Neural cell (in vitro differentiated cells): ENCODE results near the gene PCP2. TPM values are rescaled to one million over a fixed set of nuclear protein-coding genes. Genes with fewer than 3 reads are reported as not detected.

Experiments
- H2AFZ ChIP-seq: fragments of 200-600, 300-800 bp; sonication (generic), shearing (Covaris generic); 2 replicates; pipeline ENCODE4 v1.6.0; 2014; ENCODE audit warnings: low read depth, mild to moderate bottlenecking, antibody characterized with exemption, low read length, moderate library complexity
- H3F3A ChIP-seq: fragments of 200-600 bp; shearing (Covaris generic); 2 replicates; pipeline ENCODE4 v1.6.1; 2016; ENCODE audit warnings: mild to moderate bottlenecking, moderate library complexity, mixed read lengths, antibody characterized with exemption, low read length; ENCODE audit not compliant: insufficient read depth, poor library complexity, severe bottlenecking
- H3K27ac ChIP-seq: fragments of 200-600, 300-800 bp; sonication (generic), shearing (Covaris generic); 2 replicates; pipeline ENCODE4 v1.5.1; 2014; ENCODE audit warnings: mild to moderate bottlenecking, low read length, moderate library complexity
- H3K27me3 ChIP-seq: fragments of 300-800, 200-600 bp; sonication (generic), shearing (Covaris generic); 2 replicates; pipeline ENCODE4 v1.6.0; 2014; ENCODE audit warnings: mild to moderate bottlenecking, low read depth, low read length, moderate library complexity; ENCODE audit not compliant: insufficient read depth
- H3K36me3 ChIP-seq: fragments of 300-800, 200-600 bp; sonication (generic), shearing (Covaris generic); 2 replicates; pipeline ENCODE4 v1.5.1; 2014; ENCODE audit warnings: mild to moderate bottlenecking, antibody characterized with exemption, low read length, moderate library complexity; ENCODE audit not compliant: insufficient read depth
- H3K4me2 ChIP-seq: fragments of 300-800, 200-600 bp; sonication (generic), shearing (Covaris generic); 2 replicates; pipeline ENCODE4 v1.6.0; 2014; ENCODE audit warnings: mild to moderate bottlenecking, low read length
- H3K4me3 ChIP-seq: fragments of 300-800, 200-600 bp; sonication (generic), shearing (Covaris generic); 2 replicates; pipeline ENCODE4 v1.5.1; 2014; ENCODE audit warnings: mild to moderate bottlenecking, low read length, moderate library complexity
- H3K79me2 ChIP-seq: fragments of 200-600 bp; shearing (Covaris generic); replicated peaks from 2 replicates; pipeline ENCODE4 v1.6.0; 2014; ENCODE audit warnings: mild to moderate bottlenecking, low read length, moderate library complexity; ENCODE audit not compliant: insufficient read depth
- H3K9ac ChIP-seq: fragments of 300-800, 200-600 bp; sonication (generic), shearing (Covaris generic); 2 replicates; pipeline ENCODE4 v1.6.1; 2016; ENCODE audit warnings: mild to moderate bottlenecking, low read length, mixed read lengths
- H3K9me2 ChIP-seq: fragments of 200-600 bp; shearing (Covaris generic); 2 replicates; pipeline ENCODE4 v1.6.1; 2016; ENCODE audit warnings: mild to moderate bottlenecking, low read length, mixed read lengths; ENCODE audit not compliant: insufficient read depth
- H3K9me3 ChIP-seq: fragments of 200-600, 300-800 bp; sonication (generic), shearing (Covaris generic); 2 replicates; pipeline ENCODE4 v1.6.1; 2016; ENCODE audit warnings: mild to moderate bottlenecking, mixed run types, low read length, moderate library complexity, mixed read lengths
- H4K20me1 ChIP-seq: fragments of 200-600 bp; shearing (Covaris generic); 2 replicates; pipeline ENCODE4 v1.6.1; 2016; ENCODE audit warnings: mild to moderate bottlenecking, mixed run types; ENCODE audit not compliant: insufficient read depth
- EP300 ChIP-seq: fragments of 450-650 bp; conservative IDR thresholded peaks from 2 replicates; pipeline ENCODE4 v1.6.1; 2014; ENCODE audit warnings: antibody characterized with exemption, mild to moderate bottlenecking, moderate library complexity; ENCODE audit not compliant: poor library complexity, severe bottlenecking
- EZH2 ChIP-seq: fragments of 200-600, 300-800 bp; shearing (Covaris generic), sonication (generic); IDR thresholded peaks from 2 replicates; pipeline ENCODE4 v1.6.1; 2014; ENCODE audit warnings: antibody characterized with exemption, low read length, borderline replicate concordance, mild to moderate bottlenecking; ENCODE audit not compliant: insufficient read depth, poor library complexity, severe bottlenecking
- MXI1 ChIP-seq: fragments of 450-650 bp; conservative IDR thresholded peaks from 2 replicates; pipeline ENCODE4 v1.6.1; 2014; ENCODE audit warnings: antibody characterized with exemption, mild to moderate bottlenecking; ENCODE audit not compliant: poor library complexity, severe bottlenecking
- POLR2AphosphoS5 ChIP-seq: IDR thresholded peaks from 2 replicates; pipeline ENCODE4 v1.6.1; 2012
- RAD21 ChIP-seq: fragments of 450-650 bp; conservative IDR thresholded peaks from 2 replicates; pipeline ENCODE4 v1.6.1; 2014; ENCODE audit warnings: antibody characterized with exemption, mild to moderate bottlenecking, moderate library complexity
- SMC3 ChIP-seq: fragments of 450-650 bp; conservative IDR thresholded peaks from 2 replicates; pipeline ENCODE4 v1.6.1; 2014; ENCODE audit warnings: antibody characterized with exemption, mild to moderate bottlenecking, moderate library complexity; ENCODE audit not compliant: poor library complexity
- TAF1 ChIP-seq: IDR thresholded peaks from 2 replicates; pipeline ENCODE4 v1.6.1; 2012; ENCODE audit warnings: low read depth
- polyA plus RNA-seq: library from polyadenylated mRNA; depleted of rRNA; stranded (reverse); fragments of >200 nt; gene quantifications from 2 replicates; pipeline ENCODE4 v1.2.3, GENCODE V29; 2014
- TF ChIP-seq, protein P1 (sequence below): fragments of 450-650 bp; IDR thresholded peaks from 2 replicates; pipeline ENCODE4 v1.5.1; 2014; ENCODE audit warnings: antibody characterized with exemption, mild to moderate bottlenecking, moderate library complexity; ENCODE audit not compliant: poor library complexity, severe bottlenecking
- TF ChIP-seq, protein P2 (sequence below): IDR thresholded peaks from 2 replicates; pipeline ENCODE4 v1.6.1; 2012; ENCODE audit warnings: borderline replicate concordance

The PCP2 gene
- polyA plus RNA-seq, 1 donor from 2014 or later = not detected

DNA sequence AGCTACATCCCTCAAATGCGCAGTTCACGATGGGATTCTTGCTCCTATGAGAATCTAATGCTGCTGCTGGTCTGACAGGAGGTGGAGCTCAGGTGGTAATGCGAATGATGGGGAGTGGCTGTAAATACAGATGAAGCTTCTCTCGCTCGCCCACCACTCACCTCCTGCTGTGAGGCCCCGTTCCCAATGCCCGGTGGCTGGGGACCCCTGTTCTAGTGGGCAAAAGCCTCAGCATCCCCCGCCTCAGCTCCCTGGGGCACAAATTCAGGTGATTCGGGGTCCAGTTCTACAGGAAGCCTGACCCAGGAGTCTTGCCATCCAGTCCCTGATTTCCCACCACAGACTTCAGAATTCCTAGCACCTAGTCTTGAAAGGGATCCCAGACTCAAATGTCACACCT, 39.0 kb upstream of the PCP2 start:
- H3K36me3 ChIP-seq = no peaks in the 10 kb centered on the region
- H3K4me2 ChIP-seq = no peak overlapping the region
- peaks cover 13% of the 10 kb centered on the region for H3K27me3 ChIP-seq
- no peak overlapping the region for H3K4me3 ChIP-seq
- no peak overlapping the region for H3K9ac ChIP-seq
- H2AFZ ChIP-seq = no peak overlapping the region
- no peaks in the 10 kb centered on the region for H3K79me2 ChIP-seq
- no peaks in the 10 kb centered on the region for H3K9me3 ChIP-seq
- no peaks in the 10 kb centered on the region for H4K20me1 ChIP-seq
- no peaks in the 10 kb centered on the region for H3K9me2 ChIP-seq
- no peak overlapping the region for H3K27ac ChIP-seq
- no peaks in the 10 kb centered on the region for H3F3A ChIP-seq
- no peak for TF ChIP-seq RAD21
- no peak for TF ChIP-seq EP300
- TF ChIP-seq, protein P1, sequence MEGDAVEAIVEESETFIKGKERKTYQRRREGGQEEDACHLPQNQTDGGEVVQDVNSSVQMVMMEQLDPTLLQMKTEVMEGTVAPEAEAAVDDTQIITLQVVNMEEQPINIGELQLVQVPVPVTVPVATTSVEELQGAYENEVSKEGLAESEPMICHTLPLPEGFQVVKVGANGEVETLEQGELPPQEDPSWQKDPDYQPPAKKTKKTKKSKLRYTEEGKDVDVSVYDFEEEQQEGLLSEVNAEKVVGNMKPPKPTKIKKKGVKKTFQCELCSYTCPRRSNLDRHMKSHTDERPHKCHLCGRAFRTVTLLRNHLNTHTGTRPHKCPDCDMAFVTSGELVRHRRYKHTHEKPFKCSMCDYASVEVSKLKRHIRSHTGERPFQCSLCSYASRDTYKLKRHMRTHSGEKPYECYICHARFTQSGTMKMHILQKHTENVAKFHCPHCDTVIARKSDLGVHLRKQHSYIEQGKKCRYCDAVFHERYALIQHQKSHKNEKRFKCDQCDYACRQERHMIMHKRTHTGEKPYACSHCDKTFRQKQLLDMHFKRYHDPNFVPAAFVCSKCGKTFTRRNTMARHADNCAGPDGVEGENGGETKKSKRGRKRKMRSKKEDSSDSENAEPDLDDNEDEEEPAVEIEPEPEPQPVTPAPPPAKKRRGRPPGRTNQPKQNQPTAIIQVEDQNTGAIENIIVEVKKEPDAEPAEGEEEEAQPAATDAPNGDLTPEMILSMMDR = no peak
- TF ChIP-seq TAF1 = no peak
- TF ChIP-seq, protein P2, sequence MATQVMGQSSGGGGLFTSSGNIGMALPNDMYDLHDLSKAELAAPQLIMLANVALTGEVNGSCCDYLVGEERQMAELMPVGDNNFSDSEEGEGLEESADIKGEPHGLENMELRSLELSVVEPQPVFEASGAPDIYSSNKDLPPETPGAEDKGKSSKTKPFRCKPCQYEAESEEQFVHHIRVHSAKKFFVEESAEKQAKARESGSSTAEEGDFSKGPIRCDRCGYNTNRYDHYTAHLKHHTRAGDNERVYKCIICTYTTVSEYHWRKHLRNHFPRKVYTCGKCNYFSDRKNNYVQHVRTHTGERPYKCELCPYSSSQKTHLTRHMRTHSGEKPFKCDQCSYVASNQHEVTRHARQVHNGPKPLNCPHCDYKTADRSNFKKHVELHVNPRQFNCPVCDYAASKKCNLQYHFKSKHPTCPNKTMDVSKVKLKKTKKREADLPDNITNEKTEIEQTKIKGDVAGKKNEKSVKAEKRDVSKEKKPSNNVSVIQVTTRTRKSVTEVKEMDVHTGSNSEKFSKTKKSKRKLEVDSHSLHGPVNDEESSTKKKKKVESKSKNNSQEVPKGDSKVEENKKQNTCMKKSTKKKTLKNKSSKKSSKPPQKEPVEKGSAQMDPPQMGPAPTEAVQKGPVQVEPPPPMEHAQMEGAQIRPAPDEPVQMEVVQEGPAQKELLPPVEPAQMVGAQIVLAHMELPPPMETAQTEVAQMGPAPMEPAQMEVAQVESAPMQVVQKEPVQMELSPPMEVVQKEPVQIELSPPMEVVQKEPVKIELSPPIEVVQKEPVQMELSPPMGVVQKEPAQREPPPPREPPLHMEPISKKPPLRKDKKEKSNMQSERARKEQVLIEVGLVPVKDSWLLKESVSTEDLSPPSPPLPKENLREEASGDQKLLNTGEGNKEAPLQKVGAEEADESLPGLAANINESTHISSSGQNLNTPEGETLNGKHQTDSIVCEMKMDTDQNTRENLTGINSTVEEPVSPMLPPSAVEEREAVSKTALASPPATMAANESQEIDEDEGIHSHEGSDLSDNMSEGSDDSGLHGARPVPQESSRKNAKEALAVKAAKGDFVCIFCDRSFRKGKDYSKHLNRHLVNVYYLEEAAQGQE = no peak
- no peak for TF ChIP-seq SMC3
- no peak for TF ChIP-seq EZH2
- TF ChIP-seq POLR2AphosphoS5 = no peak
- no peak for TF ChIP-seq MXI1

DNA sequence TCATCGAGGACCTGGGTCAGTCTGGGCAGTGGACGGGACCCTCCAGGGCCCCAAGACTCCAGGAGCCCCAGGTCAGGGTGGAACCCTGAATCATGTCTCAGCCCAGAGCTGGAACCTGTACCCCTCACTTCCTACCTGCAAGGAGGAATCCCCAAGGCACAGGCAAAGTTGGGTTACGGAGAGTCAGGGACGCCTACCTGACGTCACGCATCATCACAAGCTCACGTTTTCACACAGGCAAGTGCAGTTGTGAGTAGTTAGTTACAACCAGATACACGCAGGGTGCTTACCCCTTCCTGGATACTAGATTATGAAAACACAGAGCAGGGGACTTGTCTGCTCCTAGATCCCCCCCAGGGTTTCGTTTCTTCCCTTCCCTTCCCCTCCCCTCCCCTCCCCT, 37.3 kb upstream of the PCP2 start:
- TF ChIP-seq EZH2 (no peak), POLR2AphosphoS5 (no peak), RAD21 (no peak), SMC3 (no peak)
- Histone ChIP-seq H3K79me2 (no peaks in the 10 kb centered on the region), H3K27ac (no peak overlapping the region), H3F3A (no peaks in the 10 kb centered on the region), H2AFZ (no peak overlapping the region), H3K4me2 (no peak overlapping the region), H3K9me3 (no peaks in the 10 kb centered on the region), H3K9ac (no peak overlapping the region), H3K9me2 (no peaks in the 10 kb centered on the region), H4K20me1 (no peaks in the 10 kb centered on the region), H3K27me3 (peaks cover 13% of the 10 kb centered on the region), H3K4me3 (no peak overlapping the region), H3K36me3 (no peaks in the 10 kb centered on the region)
